Mucosa of gallbladder (tissue), 1 donor: Measurements from ENCODE around the gene ARMH1. TPM values are rescaled to one million over a fixed set of nuclear protein-coding genes. Genes with fewer than 3 reads are reported as not detected.
"Not testable (repeated sequence)": the region's sequence is repeated elsewhere in the genome, so short reads cannot be mapped to it uniquely, and the experiment has no call there.

Experiments used
- DNase-seq: peaks from one replicate; pipeline ENCODE4 v3.0.0-alpha.2; 2020; ENCODE audit warnings: low spot score
- total RNA-seq: library from RNA; stranded (reverse); gene quantifications from one replicate; pipeline ENCODE4 v1.2.1, GENCODE V29; 2021
- donor health status: DM: no; HTN: no; CAD: no.

ARMH1 gene
- total RNA-seq, 1 donor from 2014 or later: 3.7 TPM

GRCh38 chr1:44694863-44695478 lies 20.5 kb downstream of the ARMH1 start:
- no peak for DNase-seq

- DNase-seq: no peak
Measured at GRCh38 chr1:44695671-44696070, 21.2 kb downstream of the ARMH1 start.

DNA sequence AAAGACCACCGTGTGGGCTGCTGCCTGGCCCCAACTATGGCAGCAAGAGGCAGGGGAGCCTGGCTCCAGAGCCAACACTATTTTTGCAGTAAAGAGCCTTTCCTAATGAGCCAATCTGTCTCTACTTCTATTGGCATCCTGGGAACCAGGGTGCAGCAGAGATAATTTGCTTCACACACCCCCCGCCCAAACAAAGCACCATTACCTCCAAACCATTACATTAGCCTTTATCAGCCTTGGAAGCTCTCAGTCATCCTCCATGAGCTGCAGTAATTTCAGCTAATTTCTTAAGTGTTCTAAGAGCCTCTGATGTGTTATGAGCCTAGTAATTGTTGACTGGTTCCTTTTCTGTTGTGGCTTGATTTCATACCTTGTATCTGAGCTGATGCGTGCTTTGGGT lies 21.6 kb downstream of the ARMH1 start:
- DNase-seq: no peak

DNA sequence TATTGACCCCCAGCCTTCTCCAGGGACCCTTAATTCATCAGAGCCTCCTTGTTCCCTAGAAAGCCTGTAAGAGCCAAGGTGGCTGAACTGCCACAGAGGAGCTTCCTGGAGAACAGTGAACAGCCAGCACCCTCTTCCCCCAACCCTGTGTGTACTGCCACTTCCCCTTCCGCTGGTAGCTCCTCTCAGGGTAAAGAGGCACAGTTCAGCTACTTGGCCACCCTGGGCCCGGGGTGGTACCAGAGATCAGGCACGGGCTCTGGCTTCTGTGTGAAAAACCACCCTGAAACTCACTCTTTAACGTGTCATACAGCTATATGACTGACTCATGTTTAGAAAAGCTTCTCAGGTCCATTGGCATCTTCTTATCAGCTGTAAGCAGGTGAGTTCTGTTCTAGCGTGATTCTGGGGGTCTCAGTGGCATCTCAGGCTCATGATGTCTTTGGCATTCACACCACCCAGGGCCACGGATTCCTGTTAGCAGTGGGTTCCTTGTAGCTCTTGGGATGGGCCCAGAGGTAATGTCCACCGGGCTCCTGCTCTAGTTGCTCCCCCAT lies 22.4 kb downstream of the ARMH1 start:
- DNase-seq: no peak

GRCh38 chr1:44698138-44698537 lies 23.6 kb downstream of the ARMH1 start:
- DNase-seq: no peak

DNA sequence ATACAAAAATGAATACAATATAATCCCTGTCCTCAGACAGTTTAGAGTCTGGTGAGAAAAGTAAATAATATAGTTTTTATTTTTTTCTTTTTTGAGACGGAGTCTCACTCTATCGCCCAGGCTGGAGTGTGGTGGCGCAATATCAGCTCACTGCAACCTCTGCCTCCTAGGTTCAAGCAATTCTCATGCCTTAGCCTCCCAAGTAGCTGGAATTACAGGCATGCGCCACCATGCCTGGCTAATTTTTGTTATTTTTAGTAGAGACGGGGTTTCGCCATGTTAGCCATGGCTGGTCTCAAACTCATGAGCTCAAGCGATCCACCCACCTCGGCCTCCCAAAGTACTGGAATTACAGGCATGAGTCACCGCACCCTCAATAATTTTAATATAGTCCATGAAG lies 24.9 kb downstream of the ARMH1 start:
- DNase-seq: not testable (repeated sequence)

DNA sequence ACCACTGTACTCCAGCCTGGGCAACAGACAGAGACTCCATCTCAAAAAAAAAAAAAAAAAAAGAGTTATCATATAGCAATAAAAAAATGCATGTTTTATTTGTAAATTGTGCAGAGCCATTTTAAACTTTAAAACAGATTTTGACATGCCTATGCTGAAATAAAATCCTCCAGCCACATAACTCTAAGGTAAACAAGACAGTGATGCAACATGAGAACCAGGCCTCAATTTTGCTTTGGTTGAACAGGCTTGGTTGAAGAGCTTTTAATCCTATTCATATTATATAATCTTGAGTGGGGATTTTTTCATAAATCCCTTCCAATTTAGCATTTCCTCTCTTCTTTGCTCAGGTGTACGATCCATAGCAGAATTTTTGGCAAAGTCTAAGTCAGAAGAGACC lies 26.1 kb downstream of the ARMH1 start:
- DNase-seq: no peak

- DNase-seq: no peak
Measured at GRCh38 chr1:44701141-44701573, 26.6 kb downstream of the ARMH1 start.

DNA sequence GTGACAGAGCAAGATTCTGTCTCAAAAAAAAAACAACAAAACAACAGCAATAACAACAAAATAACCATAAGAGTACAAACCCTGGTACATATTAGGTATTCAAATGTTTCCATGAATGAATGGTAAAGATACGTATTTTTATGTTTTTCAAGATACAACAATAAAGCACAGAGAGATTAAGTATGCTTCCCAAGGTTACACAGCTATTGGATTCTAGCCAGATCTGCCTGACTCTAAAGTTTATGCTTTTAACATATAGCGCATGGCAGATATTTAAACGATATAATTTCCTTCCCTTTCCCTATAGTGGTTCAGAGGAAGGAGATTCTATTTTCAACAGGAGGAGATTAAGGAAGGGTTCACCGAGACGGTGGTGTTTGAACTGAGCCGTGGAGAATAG lies 31.0 kb downstream of the ARMH1 start:
- DNase-seq: no peak

- no peak for DNase-seq
Measured at GRCh38 chr1:44705938-44706337, 31.4 kb downstream of the ARMH1 start.

- no peak for DNase-seq
Measured at GRCh38 chr1:44707112-44707881, 32.8 kb downstream of the ARMH1 start.

DNA sequence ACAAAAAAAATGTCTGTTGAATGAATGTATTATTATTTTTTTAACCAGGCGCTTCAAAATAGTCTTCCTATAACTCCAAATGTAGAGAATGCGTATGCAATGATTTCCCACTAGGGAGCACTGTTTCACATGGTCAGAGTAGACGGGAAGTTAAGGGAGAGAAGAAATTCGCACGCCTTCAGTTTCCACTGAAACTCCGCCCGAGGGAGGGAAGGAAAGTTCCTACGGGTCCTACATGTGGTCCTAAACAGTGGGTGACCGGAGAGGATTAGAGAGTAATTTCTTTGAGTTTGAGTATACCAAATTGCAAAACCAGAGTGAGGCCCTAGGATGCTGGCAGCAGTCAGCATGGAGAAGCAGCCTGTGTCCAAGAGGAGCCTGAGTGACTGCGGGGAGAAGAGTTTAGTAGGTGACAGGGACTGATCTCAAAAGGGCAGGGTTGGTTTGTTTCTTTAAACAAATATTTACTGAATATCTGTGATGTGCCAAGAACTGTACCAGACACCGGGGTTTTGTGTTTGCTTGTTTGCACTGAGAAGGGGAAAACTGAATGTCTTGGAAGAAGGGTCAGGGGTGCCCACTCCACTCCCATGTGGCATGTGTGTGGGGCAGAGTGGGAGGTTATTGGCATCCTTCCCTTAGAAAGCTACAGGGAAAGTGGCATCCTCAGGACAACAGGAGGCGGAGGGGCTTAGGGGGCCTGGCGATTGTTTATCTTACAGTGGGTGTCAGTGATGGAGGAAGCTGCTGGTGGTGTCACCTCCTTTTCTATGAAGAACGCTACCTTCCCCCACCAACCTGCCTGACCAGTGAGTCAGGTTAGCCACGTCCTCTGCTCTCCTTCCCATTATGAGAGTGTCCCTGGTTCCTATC lies 33.7 kb downstream of the ARMH1 start:
- peak; percentile 39 for DNase-seq

DNA sequence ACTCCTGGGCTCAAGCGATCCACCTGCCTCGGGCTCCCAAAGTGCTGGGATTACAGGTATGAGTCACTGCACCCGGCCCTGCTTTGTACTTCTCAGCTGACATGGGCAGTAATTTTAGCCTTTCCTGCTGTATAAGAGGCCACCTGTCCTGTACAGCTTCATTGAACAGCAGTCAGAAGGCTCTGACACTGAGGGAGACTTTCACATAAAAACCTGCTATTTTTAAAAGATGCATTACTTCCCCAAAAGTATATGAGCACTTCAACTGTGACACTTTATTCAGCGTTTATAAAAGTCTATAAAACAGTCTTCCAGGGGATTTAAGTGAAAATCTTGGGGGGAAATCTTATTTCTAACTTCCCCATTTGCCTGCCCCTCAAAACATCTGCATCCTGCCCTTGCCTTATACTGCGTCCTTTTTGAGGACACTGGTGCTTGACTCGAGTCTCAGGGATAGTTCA lies 38.8 kb downstream of the ARMH1 start:
- DNase-seq: no peak

- DNase-seq: no peak
Measured at GRCh38 chr1:44714532-44714931, 40.0 kb downstream of the ARMH1 start.

DNA sequence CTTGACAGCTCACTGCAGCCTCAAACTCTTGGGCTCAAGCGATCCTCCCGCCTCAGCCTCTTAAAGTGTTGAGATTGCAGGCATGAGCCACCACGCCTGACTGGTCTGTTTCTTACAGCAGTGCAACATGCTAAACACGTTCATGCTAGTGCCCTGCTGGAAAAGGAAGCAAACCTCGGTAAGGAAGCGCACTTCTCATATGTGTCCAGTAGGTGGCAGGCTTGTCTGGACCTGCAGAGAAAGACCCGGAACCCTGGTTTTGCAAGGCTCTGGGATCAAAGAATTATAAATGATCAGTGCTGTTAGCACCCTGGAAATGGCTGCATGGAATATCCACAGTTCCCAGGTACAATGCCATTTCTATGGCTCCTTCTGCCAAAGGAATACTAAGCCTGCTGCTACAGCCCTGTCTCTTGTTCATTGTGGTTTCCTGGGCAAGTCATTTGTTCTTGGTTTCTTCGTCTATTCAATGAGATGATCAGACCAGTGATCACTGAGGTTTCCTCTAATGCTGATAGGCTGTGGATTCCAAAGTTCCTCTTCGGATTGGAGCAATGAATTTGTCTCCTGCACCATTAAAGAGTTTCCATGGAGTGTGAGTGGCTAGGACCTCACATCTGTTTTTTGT lies 40.5 kb downstream of the ARMH1 start:
- DNase-seq: peak; percentile 78

- no peak for DNase-seq
Measured at GRCh38 chr1:44717156-44717555, 42.6 kb downstream of the ARMH1 start.

DNA sequence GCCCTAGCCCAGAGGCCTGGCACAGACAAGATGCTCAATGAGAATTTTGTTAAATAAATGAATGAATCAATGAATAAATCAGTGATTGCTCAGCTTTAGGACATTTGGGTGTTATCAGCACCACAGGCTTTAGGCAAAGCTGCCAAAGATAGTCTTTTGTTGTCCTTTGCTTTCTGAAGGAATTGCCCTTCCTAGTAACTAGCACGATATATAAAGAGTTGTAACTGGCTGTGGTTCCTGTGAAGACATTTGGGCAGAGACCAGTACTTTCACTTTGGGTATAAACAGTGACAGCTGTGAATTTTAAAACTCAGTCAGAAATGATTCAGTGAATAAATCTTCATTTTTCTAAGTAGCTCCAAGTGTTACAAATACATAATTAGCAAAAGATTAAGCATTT lies 43.1 kb downstream of the ARMH1 start:
- no peak for DNase-seq

DNA sequence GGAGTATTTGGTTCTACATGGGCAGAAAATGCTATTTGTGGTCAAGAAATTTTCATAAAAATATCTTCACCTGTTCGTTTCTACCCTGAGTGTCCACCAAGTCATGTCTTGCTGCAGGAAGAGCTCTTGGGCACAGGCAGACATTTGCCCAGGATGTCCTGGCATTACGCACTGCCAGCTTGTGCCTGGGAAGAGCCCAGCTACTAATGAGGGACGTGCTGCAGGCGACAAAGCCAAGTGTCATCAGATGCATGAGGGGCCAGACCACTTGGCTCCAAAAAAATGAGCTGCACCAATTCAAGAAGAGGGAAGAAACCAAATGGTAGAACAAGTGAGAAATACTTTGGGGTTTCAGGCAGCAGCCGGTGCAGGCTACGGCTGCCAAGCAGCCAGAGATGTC lies 43.6 kb downstream of the ARMH1 start:
- DNase-seq: no peak

GRCh38 chr1:44719318-44719717 lies 44.8 kb downstream of the ARMH1 start:
- DNase-seq: no peak

DNA sequence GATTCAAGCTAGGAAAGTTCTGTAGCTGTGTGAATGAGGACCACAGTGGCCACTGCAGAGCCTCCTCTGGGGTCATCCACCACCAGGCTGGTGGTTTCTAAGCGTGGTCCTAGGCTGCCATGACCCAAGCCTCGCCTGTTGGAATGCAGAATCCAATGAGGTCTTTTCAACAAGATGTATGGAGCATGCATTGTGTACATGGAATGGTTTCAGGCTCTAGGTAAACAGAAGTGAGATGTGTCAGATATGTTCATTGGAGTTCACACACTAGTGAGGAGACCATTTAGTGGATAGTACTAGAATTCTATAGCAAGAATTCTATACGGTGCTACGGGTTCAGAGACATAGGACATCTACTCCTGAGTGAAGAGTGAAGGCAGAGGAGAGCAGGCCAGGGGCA lies 45.8 kb downstream of the ARMH1 start:
- DNase-seq: no peak

DNA sequence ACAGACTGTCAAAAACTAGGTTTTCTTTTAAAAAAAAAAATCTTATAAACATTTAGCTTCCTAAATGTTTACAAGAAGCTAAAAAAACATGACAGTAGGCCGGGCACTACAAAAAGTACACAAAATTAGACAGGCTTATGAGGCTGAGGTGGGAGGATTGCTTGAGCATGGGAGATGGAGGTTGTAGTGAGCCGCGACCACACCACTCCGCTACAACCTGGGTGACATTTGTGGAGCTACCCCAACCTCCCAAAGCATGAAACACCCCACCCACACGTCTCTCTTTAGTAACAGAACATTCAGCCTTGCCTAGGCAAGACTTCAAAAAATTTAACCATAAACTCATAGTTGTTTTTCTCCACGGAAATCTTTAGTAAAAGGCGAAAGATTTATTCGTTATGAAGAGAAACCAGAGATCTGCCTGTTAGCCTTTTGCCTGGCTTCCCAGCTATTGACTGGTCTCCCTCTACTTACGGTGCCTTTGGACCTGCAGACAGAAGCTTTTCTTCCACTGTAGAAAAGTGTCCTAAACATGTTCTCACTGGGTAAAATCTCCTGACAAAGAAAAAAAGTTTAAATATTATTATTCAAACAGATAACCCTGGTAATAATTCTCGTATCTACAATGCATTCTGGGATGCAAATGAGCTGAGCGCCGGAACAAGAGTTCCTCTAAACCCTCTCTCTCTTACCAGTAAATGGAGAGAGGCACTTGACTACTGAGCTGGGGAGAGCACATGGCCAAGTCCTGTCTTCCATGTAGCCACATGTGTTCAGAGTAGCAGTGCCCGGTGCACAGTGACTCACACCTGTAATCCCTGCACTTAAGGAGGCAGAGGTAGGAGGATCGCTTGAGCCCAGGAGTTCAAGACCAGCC lies 47.2 kb downstream of the ARMH1 start:
- peak; percentile 21 for DNase-seq
